Right atrium auricular region (tissue), 2 donors: ENCODE results near the gene PLIN4. TPM values are rescaled to one million over a fixed set of nuclear protein-coding genes. Genes with fewer than 3 reads are reported as not detected.
A peak's percentile ranks its signal among the peaks of the same experiment; 100 is the strongest.

Experiments
- DNase-seq: peaks from one replicate; pipeline ENCODE4 v3.0.0-alpha.2; 2019; ENCODE audit warnings: low spot score
- H3K27ac ChIP-seq, 2 donors: fragments of 200-600 bp; sonication (generic); 1 replicate in 1 of 2; 2 replicates in 1 of 2; pipeline ENCODE4 v1.5.1; 2016 to 2019
- H3K27me3 ChIP-seq, 2 donors: fragments of 200-600 bp; sonication (generic); one replicate each; pipeline versions ENCODE4 v1.5.1 to v1.6.0; 2017 to 2019
- H3K36me3 ChIP-seq: fragments of 200-600 bp; sonication (generic); one replicate; pipeline ENCODE4 v1.5.1; 2016
- H3K4me1 ChIP-seq, 2 donors: fragments of 200-600 bp; sonication (generic); one replicate each; pipeline versions ENCODE4 v1.5.1 to v1.6.0; 2017 to 2019
- H3K4me3 ChIP-seq, 2 donors: fragments of 200-600 bp; sonication (generic); 1 replicate in 1 of 2; 2 replicates in 1 of 2; pipeline ENCODE4 v1.5.1; 2017 to 2019; ENCODE audit warnings: mild to moderate bottlenecking in 1 of 2, moderate library complexity in 1 of 2
- H3K9me3 ChIP-seq, 2 donors: fragments of 200-600 bp; sonication (generic); one replicate each; pipeline ENCODE4 v1.5.1; 2019
- total RNA-seq, 2 donors: library from RNA; depleted of rRNA; stranded (reverse); fragments of >200 nt; gene quantifications; one replicate each; pipeline ENCODE4 v1.1.0, GENCODE V29; 2016
- TF ChIP-seq, protein P1 (sequence below), 2 donors: fragments of 200-600 bp; sonication (generic); IDR thresholded peaks; one replicate each; pipeline ENCODE4 v1.5.1; 2019; ENCODE audit warnings: antibody characterized with exemption in 2 of 2

PLIN4 gene
- total RNA-seq, 2 donors from 2014 or later = 104 to 156 TPM

DNA sequence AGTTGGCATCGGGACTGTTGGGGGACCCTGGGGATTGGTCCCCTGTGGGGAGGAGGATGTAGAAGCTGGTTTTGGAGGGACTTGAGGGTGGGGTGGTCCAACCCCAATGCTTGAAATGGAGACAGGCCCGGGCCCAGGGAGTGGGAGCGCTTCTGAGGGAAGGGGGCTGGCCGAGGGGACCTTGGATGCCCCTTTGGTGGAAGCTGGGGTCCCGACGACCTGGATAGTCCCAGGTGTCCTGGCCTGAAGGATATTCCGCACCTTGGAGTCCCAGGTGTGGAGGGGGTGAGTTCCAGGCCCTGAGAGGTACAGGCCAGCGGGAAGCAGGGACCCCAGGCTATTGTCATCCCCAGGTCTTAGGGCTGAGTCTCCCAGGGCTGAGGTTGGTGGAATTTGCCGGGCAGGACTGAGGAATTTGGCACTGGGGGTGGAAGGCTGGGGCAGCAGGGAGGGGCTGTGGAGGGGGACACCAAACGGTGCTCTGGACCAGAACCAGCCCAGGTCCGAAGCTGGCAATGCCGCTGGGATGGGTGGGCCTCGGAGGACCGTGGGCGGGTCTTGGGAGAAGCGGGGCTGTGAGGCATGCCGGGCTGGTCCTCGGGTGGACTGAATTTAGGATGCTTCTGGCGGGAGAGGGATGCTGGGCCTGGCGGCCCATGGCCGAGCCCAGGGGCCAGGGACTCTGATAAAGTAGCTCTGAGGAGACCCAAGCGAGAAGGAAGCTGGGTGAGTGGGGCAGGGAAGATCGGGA, 44.3 kb downstream of the PLIN4 start:
- H3K27ac ChIP-seq = peak overlapping the region in 1 of 2 donors; percentile 69
- DNase-seq = no peak
- peaks cover 8% of the 10 kb centered on the region for H3K36me3 ChIP-seq
- H3K9me3 ChIP-seq = no peaks in the 10 kb centered on the region
- TF ChIP-seq, protein P1, sequence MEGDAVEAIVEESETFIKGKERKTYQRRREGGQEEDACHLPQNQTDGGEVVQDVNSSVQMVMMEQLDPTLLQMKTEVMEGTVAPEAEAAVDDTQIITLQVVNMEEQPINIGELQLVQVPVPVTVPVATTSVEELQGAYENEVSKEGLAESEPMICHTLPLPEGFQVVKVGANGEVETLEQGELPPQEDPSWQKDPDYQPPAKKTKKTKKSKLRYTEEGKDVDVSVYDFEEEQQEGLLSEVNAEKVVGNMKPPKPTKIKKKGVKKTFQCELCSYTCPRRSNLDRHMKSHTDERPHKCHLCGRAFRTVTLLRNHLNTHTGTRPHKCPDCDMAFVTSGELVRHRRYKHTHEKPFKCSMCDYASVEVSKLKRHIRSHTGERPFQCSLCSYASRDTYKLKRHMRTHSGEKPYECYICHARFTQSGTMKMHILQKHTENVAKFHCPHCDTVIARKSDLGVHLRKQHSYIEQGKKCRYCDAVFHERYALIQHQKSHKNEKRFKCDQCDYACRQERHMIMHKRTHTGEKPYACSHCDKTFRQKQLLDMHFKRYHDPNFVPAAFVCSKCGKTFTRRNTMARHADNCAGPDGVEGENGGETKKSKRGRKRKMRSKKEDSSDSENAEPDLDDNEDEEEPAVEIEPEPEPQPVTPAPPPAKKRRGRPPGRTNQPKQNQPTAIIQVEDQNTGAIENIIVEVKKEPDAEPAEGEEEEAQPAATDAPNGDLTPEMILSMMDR (IDR thresholded peaks at IDR 0.05) = no peak
- H3K4me1 ChIP-seq = peaks cover 0 to 30% of the 10 kb centered on the region in 2 donors
- peak overlapping the region in 1 of 2 donors; percentile 28 for H3K4me3 ChIP-seq
- no peaks in the 10 kb centered on the region for H3K27me3 ChIP-seq

DNA sequence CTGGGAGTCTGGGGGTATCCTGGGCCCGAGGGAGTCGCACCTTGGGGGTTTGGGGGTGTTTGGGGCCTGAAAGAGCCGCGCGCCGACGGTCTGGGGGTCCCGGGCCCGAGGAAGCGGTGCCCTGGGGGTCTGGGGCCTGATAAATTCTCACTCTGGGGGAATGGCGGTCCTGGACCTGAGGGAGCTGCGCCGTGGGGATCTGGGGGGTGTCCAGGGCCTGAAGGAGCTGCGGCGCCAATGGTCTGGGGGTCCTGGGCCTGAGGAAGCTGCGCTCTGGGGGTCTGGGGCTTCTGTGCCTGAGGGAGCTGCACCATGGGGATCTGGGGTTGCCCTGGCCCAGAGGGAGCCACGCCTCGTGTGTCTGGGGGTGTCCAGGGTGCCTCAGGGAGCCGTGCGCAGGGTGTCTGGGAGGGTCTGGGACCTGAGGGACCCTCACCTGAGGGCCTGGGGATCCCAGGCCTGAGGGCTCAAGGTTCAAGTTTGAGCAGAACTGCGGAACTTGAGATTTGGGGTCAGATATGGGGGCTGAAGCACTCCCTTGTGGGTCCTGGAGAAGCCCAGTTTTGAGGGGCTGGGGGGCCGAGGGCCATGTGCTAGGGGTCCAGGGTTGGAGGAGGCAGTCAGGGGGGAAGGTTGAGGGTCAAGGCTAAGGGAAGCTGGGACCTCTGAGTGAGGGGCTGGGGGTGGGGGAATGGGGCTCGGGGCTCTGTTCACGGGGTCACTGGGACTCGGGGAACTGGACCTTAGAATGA, 45.1 kb downstream of the PLIN4 start:
- Histone ChIP-seq H3K4me1 (peaks cover 0 to 30% of the 10 kb centered on the region in 2 donors), H3K9me3 (no peaks in the 10 kb centered on the region), H3K27me3 (no peaks in the 10 kb centered on the region), H3K36me3 (peaks cover 8% of the 10 kb centered on the region), H3K4me3 (peak overlapping the region; percentile 85 to 98), H3K27ac (peak overlapping the region in 1 of 2 donors; percentile 69)
- no peak for DNase-seq
- TF ChIP-seq, protein P1 (IDR thresholded peaks at IDR 0.05) = no peak

DNA sequence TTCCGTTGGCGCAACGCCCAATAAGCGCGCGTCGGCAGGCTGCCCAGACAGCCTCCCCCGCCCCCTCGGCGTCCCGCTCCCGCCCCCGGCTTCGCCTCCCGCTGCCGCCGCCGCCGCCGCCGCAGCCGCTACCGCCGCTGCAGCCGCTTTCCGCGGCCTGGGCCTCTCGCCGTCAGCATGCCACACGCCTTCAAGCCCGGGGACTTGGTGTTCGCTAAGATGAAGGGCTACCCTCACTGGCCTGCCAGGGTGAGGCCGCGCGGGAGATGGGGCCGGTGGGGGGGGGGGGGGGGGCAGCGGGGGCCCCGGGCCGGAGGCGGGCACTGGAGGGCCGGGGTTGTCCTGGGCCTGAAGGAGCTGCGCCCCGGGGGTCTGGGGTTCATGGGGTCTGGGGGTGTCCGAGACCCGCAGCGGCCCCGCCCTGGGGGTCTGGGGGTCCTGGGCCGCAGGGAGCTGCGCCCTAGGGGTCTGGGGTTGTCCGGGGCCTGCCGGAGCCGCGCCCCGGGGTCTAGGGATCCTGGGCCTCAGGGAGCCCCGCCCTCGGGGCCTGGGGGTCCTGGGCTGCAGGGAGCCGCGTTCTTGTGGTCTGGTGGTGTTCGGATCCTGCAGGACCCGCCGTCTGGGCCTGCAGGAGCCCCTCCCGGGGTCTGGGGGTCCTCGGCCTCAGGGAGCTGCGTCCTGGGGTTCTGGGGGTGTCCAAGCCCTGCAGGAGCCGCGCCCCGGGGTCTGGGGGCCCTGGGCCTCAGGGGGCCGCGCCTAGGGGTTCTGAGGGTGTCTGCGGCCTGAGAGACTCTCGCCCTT, 45.9 kb downstream of the PLIN4 start, which contains the start of gene HDGFL2:
HDGFL2 (plus strand) TSS at position 124 of the 801 bp plus-strand sequence; CDS start at position 178, 54 bp downstream.
- TF ChIP-seq, protein P1 (IDR thresholded peaks at IDR 0.05) = no peak
- Histone ChIP-seq H3K27me3 (no peaks in the 10 kb centered on the region), H3K9me3 (no peaks in the 10 kb centered on the region), H3K36me3 (peaks cover 6% of the 10 kb centered on the region), H3K4me3 (peak within 1 kb of the TSS; percentile 85 to 98), H3K4me1 (peaks cover 0 to 30% of the 10 kb centered on the region in 2 donors), H3K27ac (peak within 1 kb of the TSS; percentile 79 to 82)
- DNase-seq = no peak

DNA sequence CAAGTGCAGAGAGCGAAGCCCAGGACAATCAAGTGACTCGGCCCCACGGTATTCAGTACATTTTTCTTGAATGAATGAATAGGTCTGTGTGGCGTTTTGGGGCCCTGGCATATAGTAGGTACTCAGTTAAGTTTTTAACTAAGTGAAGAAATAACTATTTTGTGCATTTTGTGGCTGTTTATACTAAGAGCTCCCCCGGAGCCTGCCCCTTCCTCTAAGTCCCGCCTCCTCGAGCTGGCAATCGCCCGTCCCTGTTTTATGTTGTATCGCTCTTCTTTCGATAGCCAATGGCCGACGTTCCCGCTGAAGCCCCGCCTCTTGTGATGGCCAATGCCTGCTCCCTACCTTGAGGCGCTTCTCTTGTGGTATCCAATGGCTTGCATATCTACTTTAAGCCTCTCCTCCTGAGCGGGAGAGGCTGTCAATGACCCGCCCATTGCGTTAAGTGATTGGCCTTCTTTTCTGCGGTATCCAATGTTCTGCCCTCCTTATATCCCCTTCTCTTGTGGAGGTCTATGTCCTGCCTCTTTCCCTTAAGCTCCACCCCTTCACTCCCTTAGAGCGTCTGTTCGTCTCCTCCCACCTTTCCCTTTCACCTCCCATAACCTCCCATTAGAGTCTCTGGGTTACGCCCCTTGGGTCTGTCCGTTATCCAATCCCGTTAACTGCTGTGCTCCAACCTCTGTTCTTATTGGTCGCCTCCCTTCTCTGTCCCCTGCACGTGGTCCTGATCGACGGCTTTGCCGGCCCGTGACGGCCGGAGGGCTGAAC, 46.7 kb downstream of the PLIN4 start:
- Histone ChIP-seq H3K4me3 (peak overlapping the region; percentile 41 to 98), H3K9me3 (no peaks in the 10 kb centered on the region), H3K36me3 (no peaks in the 10 kb centered on the region), H3K27ac (peak overlapping the region; percentile 79 to 82), H3K27me3 (no peaks in the 10 kb centered on the region), H3K4me1 (peaks cover 0 to 30% of the 10 kb centered on the region in 2 donors)
- DNase-seq = peak; percentile 100
- TF ChIP-seq, protein P1 (IDR thresholded peaks at IDR 0.05) = no peak

DNA sequence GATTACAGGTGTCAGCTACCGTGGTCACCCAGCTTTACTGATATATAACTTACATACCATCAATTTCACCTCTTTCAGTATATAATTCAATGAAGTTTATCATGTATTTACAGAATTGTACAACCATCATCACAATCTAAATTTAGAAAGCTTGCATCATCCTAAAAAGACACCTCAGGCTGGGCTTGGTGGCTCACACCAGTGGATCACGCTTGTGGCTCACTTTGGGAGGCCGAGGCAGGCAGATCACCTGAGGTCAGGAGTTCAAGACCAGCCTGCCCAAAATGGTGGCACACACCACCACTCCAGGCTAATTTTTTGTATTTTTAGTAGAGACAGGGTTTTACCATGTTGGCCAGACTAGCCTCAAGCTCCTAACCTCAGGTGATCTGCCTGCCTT, 50.5 kb downstream of the PLIN4 start:
- TF ChIP-seq, protein P1 (IDR thresholded peaks at IDR 0.05) = no peak
- Histone ChIP-seq H3K9me3 (no peaks in the 10 kb centered on the region), H3K27me3 (no peaks in the 10 kb centered on the region), H3K27ac (no peak overlapping the region), H3K36me3 (no peaks in the 10 kb centered on the region), H3K4me3 (no peak overlapping the region), H3K4me1 (peaks cover 0 to 10% of the 10 kb centered on the region in 2 donors)
- DNase-seq = no peak
